HepG2 (cell line): ENCODE data around the gene SLC39A1. TPM values are rescaled to one million over a fixed set of nuclear protein-coding genes. Genes with fewer than 3 reads are reported as not detected.
A peak's percentile ranks its signal among the peaks of the same experiment; 100 is the strongest.

Experiments used
- GZF1 ChIP-seq: sonication (generic); formaldehyde crosslinking; IDR thresholded peaks from 2 replicates; pipeline ENCODE4 v1.5.1; 2020; ENCODE audit warnings: mild to moderate bottlenecking, missing genetic modification reagents
- HNF1A ChIP-seq, 2 experiments: sonication (generic) in 1 of 2; formaldehyde crosslinking in 1 of 2; IDR thresholded peaks; 2 replicates each; pipeline versions ENCODE4 v1.4.0 to v1.6.1; 2016 to 2020; ENCODE audit warnings: borderline replicate concordance in 1 of 2, low read depth in 1 of 2, mild to moderate bottlenecking in 1 of 2, missing genetic modification reagents in 1 of 2
- HNRNPLL ChIP-seq: fragments of 200-400 bp; formaldehyde crosslinking; IDR thresholded peaks from 2 replicates; pipeline ENCODE4 v1.6.1; 2017; ENCODE audit warnings: mild to moderate bottlenecking, low read depth, low read length; ENCODE audit not compliant: poor library complexity, severe bottlenecking
- LBX2 ChIP-seq: sonication (generic); formaldehyde crosslinking; IDR thresholded peaks from 2 replicates; pipeline ENCODE4 v1.5.0; 2020; ENCODE audit warnings: missing genetic modification reagents, mild to moderate bottlenecking, borderline replicate concordance
- RARA ChIP-seq: IDR thresholded peaks from 2 replicates; pipeline ENCODE4 v1.6.1; 2016; ENCODE audit warnings: missing genetic modification reagents, missing compliant biosample characterization
- RORA ChIP-seq: sonication (generic); formaldehyde crosslinking; IDR thresholded peaks from 2 replicates; pipeline ENCODE4 v1.5.0; 2020; ENCODE audit warnings: mild to moderate bottlenecking, missing genetic modification reagents, moderate library complexity
- ZNF18 ChIP-seq: sonication (generic); formaldehyde crosslinking; IDR thresholded peaks from 2 replicates; pipeline ENCODE4 v1.8.0; 2022; ENCODE audit warnings: mild to moderate bottlenecking, missing genetic modification reagents; ENCODE audit not compliant: insufficient replicate concordance
- ZNF501 ChIP-seq: sonication (generic); formaldehyde crosslinking; IDR thresholded peaks from 2 replicates; pipeline ENCODE4 v1.5.1; 2020; ENCODE audit warnings: mild to moderate bottlenecking, moderate library complexity, missing genetic modification reagents
- ZNF549 ChIP-seq: sonication (generic); formaldehyde crosslinking; IDR thresholded peaks from 2 replicates; pipeline ENCODE4 v1.5.0; 2020; ENCODE audit warnings: missing genetic modification reagents
- ZNF605 ChIP-seq: sonication (generic); formaldehyde crosslinking; IDR thresholded peaks from 2 replicates; pipeline ENCODE4 v1.8.0; 2022; ENCODE audit warnings: mild to moderate bottlenecking, missing genetic modification reagents
- ZNF616 ChIP-seq: sonication (generic); formaldehyde crosslinking; IDR thresholded peaks from 2 replicates; pipeline ENCODE4 v1.5.0; 2020; ENCODE audit warnings: low read depth, mild to moderate bottlenecking, missing genetic modification reagents
- ZNF710 ChIP-seq: sonication (generic); formaldehyde crosslinking; IDR thresholded peaks from 2 replicates; pipeline ENCODE4 v1.5.0; 2020; ENCODE audit warnings: mild to moderate bottlenecking, missing genetic modification reagents, borderline replicate concordance
- ZSCAN5A ChIP-seq: sonication (generic); formaldehyde crosslinking; IDR thresholded peaks from 2 replicates; pipeline ENCODE4 v1.8.0; 2022; ENCODE audit warnings: mild to moderate bottlenecking, missing genetic modification reagents, borderline replicate concordance
- polyA plus RNA-seq, 8 experiments: library from polyadenylated mRNA; depleted of rRNA in 3 of 8; stranded (reverse) in 7 of 8; unstranded in 1 of 8; fragments of >200 nt; fragmentation: Illumina TruSeq in 4 of 8; extraction: Trizol in 4 of 8; gene quantifications; 2 replicates each; pipeline versions ENCODE4 v1.2.1 to v1.2.3, GENCODE V29; 2011 to 2016; ENCODE audit warnings: low read depth in 4 of 8, missing spikeins in 1 of 8, mixed read lengths in 1 of 8; ENCODE audit not compliant: insufficient read depth in 1 of 8
- total RNA-seq, 5 experiments: library from RNA; depleted of rRNA; stranded (reverse); fragments of >200 nt; fragmentation: Illumina TruSeq; extraction: Trizol; gene quantifications; 2 replicates each; pipeline ENCODE4 v1.2.3, GENCODE V29; 2016; ENCODE audit warnings: low read depth in 1 of 5

The SLC39A1 gene
- total and polyA plus RNA-seq, 2 of the 13 experiments (the other 11 are each of a cell fraction or from before 2014, with no cell fraction given): 71.2 to 78.4 TPM

- TF ChIP-seq ZNF710 (CRISPR knock-in tag): peak; percentile 98
- peak; percentile 78 for TF ChIP-seq HNRNPLL
- 0 out of 2 replicates have a peak, but pooled peaks have one; percentile 44 for TF ChIP-seq ZNF549 (CRISPR knock-in tag)
- 0 out of 2 replicates have a peak, but pooled peaks have one; percentile 32 for TF ChIP-seq ZNF616 (CRISPR knock-in tag)
- TF ChIP-seq ZNF18: peak; percentile 55
- TF ChIP-seq LBX2: 0 out of 2 replicates have a peak, but pooled peaks have one; percentile 46
- TF ChIP-seq HNF1A (IDR thresholded peaks at IDR 0.05; ENCODE audit: low read depth): no peak
- TF ChIP-seq HNF1A (CRISPR knock-in tag; IDR thresholded peaks at IDR 0.05; ENCODE audit: borderline replicate concordance): peak; percentile 12; the same call in 1 of the 2 replicates
- TF ChIP-seq ZNF501 (CRISPR knock-in tag): peak; percentile 65; the same call in 1 of the 2 replicates
- TF ChIP-seq ZSCAN5A (CRISPR knock-in tag): peak; percentile 50; the same call in 1 of the 2 replicates
- TF ChIP-seq RORA (CRISPR knock-in tag): no peak
- peak; percentile 13; the same call in 1 of the 2 replicates for TF ChIP-seq RARA (CRISPR knock-in tag)
- TF ChIP-seq GZF1 (CRISPR knock-in tag): no peak
- TF ChIP-seq ZNF605 (CRISPR knock-in tag): no peak
These were observed 5.0 kb downstream of the SLC39A1 start, which contains the start of gene CRTC2 (continued) for GRCh38 chr1:153958111-153958960.
